ENCODE measurements around the gene BIRC7. TPM values are rescaled to one million over a fixed set of nuclear protein-coding genes. Genes with fewer than 3 reads are reported as not detected.

The BIRC7 gene
- total RNA-seq, 2 experiments from 2014 or later, result not detected

DNA sequence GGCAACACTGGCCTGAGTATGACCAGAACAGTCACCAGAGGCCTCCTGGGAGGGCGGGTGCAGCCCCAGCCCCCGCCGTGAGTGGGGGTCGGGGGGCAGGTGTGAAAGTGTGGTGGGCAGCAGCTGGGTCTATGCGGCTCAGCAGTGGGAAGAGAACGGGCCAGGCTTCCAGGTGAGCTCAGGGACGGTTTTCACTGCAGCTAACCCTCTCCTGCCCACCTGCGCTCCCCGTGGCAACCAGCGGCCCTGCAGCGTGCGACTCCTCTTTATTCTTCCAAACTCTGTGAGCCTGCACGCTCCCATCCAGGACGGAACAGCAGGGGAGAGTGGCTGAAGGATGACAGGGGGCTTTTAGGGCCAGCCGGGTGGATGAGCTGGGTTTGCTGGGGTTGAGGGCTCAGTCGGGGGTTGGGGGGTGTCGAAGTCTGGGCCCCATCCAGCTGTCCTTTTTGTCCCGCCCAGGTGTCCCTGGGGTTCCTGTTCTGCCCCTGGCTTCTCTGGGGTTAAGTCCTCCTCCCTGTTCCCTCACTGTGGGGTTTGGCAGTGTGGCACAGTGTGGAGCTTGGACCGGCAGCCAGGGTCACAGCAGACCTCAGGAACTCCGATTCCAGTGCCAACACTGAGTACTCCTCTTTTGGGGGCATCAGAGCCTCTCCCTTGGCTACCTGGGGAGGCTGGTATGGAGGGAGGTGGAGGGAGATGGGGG is 859 bp upstream of the BIRC7 start:
- POLR2A ChIA-PET, result interaction anchor here (1.0 kb wide), 1 partner anchor 20 kb away, joined by 3 read pairs; no protein-coding TSS in a partner anchor
- H3K36me3 Mint-ChIP-seq (ENCODE audit: low read depth), result no peaks in the 10 kb centered on the region
- H3K4me3 Mint-ChIP-seq, result no peak overlapping the region
- peaks cover 24% of the 10 kb centered on the region for H3K27me3 Mint-ChIP-seq
- H3K4me1 Mint-ChIP-seq, result peaks cover 1% of the 10 kb centered on the region
- no peak overlapping the region for H3K27ac Mint-ChIP-seq
- DNase-seq, result no peak
- H3K9me3 Mint-ChIP-seq, result no peaks in the 10 kb centered on the region
- CTCF ChIA-PET, result interaction anchor here (2.1 kb wide), 1 partner anchor 11 kb away, joined by 14 read pairs; no protein-coding TSS in a partner anchor

DNA sequence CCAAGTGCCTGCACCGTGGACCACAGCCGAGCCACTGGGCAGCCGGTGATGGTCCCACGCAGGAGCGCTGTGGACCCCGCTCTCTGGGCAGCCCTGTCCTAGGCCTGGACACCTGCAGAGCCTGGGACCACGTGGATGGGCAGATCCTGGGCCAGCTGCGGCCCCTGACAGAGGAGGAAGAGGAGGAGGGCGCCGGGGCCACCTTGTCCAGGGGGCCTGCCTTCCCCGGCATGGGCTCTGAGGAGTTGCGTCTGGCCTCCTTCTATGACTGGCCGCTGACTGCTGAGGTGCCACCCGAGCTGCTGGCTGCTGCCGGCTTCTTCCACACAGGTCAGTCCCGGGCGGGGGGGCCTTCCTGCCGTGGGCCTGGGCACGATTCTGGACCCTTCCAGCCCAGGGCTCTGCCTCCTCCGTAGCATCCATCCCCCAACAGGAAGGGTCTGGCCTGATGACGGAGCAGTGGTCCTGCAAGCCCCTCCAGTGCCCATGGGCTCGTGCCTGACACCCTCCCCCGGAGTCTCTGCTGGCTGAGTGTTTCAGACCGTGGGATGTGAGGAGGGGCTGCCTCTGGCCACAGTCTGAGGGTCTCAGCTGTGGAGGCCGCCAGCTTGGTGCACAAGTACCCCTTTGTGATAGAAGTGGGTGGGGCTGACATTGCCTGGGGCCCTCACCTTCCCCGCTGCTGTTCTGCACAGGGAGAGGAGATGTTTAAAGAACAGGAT is 572 bp downstream of the BIRC7 start:
- no peak for DNase-seq
- H3K27ac Mint-ChIP-seq, result no peak overlapping the region
- POLR2A ChIA-PET, result interaction anchor here (1.4 kb wide), 1 partner anchor 20 kb away, joined by 3 read pairs; the partner anchor contains the start of gene YTHDF1
- H3K9me3 Mint-ChIP-seq, result no peaks in the 10 kb centered on the region
- H3K27me3 Mint-ChIP-seq, result peaks cover 11% of the 10 kb centered on the region
- peaks cover 1% of the 10 kb centered on the region for H3K4me1 Mint-ChIP-seq
- no peak overlapping the region for H3K4me3 Mint-ChIP-seq
- H3K36me3 Mint-ChIP-seq (ENCODE audit: low read depth), result no peaks in the 10 kb centered on the region
- CTCF ChIA-PET, result interaction anchor here (1.1 to 2.1 kb wide), 2 partner anchors 12 to 13 kb away, joined by 3 to 14 read pairs; no protein-coding TSS in a partner anchor

DNA sequence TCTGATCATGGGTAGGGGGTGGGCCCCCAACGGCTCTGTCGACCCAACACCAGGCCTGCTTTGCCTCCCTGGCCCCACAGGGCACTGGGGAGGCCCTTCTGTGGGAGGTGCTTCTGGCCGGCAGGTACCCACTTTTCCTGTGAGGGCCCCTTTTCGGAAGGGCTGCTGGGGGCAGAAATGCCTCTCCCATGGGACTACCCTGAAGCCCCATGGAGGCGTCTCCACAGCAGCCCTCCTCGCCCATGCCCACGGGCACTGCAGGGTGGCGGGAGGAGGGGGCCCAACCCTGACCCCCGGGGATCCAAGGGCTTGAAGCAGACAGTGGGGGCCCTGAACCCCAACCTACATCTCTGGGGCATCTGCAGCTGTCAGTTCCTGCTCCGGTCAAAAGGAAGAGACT is 2.3 kb downstream of the BIRC7 start:
- no peak for DNase-seq
- Mint-ChIP-seq H3K4me1 (peaks cover 1% of the 10 kb centered on the region), H3K27ac (no peak overlapping the region), H3K9me3 (no peaks in the 10 kb centered on the region), H3K27me3 (peaks cover 1% of the 10 kb centered on the region), H3K36me3 (ENCODE audit: low read depth) (no peaks in the 10 kb centered on the region), H3K4me3 (no peak overlapping the region)
- POLR2A ChIA-PET, result no interaction called here
- CTCF ChIA-PET, result interaction anchor here (1.1 kb wide), 1 partner anchor 14 kb away, joined by 4 read pairs; no protein-coding TSS in a partner anchor

DNA sequence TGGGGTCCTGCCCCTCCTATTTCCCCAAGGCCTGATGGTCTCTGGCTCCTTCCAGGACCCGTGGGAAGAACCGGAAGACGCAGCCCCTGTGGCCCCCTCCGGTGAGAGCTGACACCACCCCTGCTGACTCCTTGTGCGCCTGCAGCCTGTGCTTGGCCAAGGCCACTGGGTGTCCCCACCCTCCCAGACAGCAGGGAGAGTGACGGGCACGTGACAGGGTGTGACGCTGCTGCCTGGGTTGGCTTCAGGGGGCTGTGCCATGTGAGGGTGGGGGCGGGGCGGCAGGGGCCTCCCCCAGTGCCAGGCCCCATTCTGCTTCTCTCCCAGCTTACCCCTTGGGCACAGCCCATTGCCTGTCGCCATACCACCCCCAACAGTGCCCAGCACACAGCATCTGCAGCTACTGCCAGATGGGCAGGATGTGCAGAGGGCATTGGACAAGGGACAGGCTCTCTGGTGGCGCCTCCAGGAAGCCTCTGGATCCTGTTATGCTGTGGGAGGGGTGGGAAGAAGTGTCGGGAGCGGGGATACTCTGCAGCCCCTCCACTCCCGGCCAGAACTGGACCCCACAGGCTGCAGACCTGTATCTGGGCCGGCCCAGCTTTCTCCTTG is 2.9 kb downstream of the BIRC7 start:
- DNase-seq, result no peak
- H3K27me3 Mint-ChIP-seq, result peaks cover 1% of the 10 kb centered on the region
- no peak overlapping the region for H3K27ac Mint-ChIP-seq
- H3K4me1 Mint-ChIP-seq, result peaks cover 1% of the 10 kb centered on the region
- H3K36me3 Mint-ChIP-seq (ENCODE audit: low read depth), result no peaks in the 10 kb centered on the region
- H3K4me3 Mint-ChIP-seq, result no peak overlapping the region
- CTCF ChIA-PET, result interaction anchor here (1.1 kb wide), 1 partner anchor 15 kb away, joined by 4 read pairs; no protein-coding TSS in a partner anchor
- no peaks in the 10 kb centered on the region for H3K9me3 Mint-ChIP-seq
- POLR2A ChIA-PET, result no interaction called here

DNA sequence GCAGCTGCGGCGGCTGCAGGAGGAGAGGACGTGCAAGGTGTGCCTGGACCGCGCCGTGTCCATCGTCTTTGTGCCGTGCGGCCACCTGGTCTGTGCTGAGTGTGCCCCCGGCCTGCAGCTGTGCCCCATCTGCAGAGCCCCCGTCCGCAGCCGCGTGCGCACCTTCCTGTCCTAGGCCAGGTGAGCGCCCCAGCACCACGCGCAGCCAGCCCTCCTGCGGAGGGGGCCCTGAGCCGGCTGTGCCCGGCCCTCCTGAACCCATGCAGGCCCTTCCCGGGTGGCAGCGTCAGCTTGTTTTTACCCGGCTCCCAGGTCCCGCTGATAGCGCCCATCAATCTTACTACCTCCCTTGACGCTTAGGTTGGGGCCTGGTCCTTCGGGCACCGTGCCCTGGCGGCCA is 3.7 kb downstream of the BIRC7 start:
- ChIA-PET POLR2A (no interaction called here), CTCF (no interaction called here)
- Mint-ChIP-seq H3K4me3 (no peak overlapping the region), H3K4me1 (peaks cover 1% of the 10 kb centered on the region), H3K36me3 (ENCODE audit: low read depth) (no peaks in the 10 kb centered on the region), H3K27ac (no peak overlapping the region), H3K27me3 (peaks cover 1% of the 10 kb centered on the region), H3K9me3 (no peaks in the 10 kb centered on the region)
- no peak for DNase-seq

DNA sequence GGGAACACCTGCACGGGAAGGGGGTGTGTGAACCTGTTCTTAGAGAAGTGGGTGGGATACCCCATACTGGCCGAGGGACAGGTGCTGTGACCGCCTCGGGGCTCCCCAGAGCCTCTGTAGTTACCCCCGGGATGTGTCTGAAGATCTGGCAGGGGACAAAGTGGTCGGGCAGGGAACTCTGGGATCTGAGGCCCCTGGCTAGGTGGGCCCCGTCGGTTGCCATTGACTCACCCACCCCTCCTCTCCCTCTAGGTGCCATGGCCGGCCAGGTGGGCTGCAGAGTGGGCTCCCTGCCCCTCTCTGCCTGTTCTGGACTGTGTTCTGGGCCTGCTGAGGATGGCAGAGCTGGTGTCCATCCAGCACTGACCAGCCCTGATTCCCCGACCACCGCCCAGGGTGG is 4.3 kb downstream of the BIRC7 start:
- H3K27me3 Mint-ChIP-seq, result peaks cover 1% of the 10 kb centered on the region
- POLR2A ChIA-PET, result no interaction called here
- H3K4me3 Mint-ChIP-seq, result no peak overlapping the region
- no peak overlapping the region for H3K27ac Mint-ChIP-seq
- CTCF ChIA-PET, result no interaction called here
- H3K36me3 Mint-ChIP-seq (ENCODE audit: low read depth), result no peaks in the 10 kb centered on the region
- H3K4me1 Mint-ChIP-seq, result no peaks in the 10 kb centered on the region
- no peaks in the 10 kb centered on the region for H3K9me3 Mint-ChIP-seq
- DNase-seq, result no peak

DNA sequence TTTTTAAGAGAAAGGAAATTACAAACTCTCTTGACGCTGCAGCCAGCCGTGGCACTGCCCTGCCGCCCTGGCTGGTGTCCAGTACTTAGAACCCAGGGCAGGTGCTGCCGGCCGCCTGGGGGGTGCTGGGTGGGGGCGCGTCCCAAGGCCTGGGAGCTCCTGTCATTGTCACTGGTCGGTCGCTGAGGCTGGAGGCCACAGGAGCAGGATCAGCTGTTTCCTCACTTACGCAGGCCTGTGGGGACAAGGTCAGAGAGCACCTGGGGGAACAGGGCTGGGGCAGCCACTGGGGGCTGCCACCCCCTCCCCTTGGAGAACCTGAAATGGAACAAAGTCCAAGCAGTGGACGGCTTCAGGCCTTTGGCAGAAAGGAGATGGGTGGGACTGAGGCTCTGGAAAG is 5.6 kb downstream of the BIRC7 start:
- no peak for DNase-seq
- Mint-ChIP-seq H3K27ac (no peak overlapping the region), H3K4me3 (no peak overlapping the region), H3K27me3 (no peaks in the 10 kb centered on the region), H3K9me3 (no peaks in the 10 kb centered on the region), H3K36me3 (ENCODE audit: low read depth) (no peaks in the 10 kb centered on the region), H3K4me1 (no peaks in the 10 kb centered on the region)
- ChIA-PET POLR2A (no interaction called here), CTCF (no interaction called here)

DNA sequence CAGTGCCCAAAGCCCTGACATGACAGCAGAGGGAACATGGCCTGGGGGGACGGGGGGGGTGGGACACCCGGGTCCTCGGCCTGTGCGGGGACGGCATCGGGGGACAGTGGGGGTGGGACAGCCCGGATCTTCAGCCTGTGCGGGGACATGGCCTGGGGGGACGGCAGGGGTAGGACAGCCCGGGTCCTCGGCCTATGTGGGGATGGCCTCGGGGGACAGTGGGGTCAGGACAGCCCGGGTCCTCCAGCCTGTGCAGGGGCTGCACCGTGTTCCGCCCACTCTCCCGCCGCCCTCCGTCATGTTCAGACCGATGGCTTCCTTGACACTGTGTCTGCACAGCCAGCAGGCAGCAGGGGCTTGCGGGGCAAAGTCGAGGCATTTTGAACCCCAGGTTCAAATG is 7.0 kb downstream of the BIRC7 start:
- peaks cover 4% of the 10 kb centered on the region for H3K27me3 Mint-ChIP-seq
- CTCF ChIA-PET, result no interaction called here
- no peaks in the 10 kb centered on the region for H3K9me3 Mint-ChIP-seq
- H3K4me3 Mint-ChIP-seq, result no peak overlapping the region
- POLR2A ChIA-PET, result no interaction called here
- H3K36me3 Mint-ChIP-seq (ENCODE audit: low read depth), result no peaks in the 10 kb centered on the region
- no peak overlapping the region for H3K27ac Mint-ChIP-seq
- DNase-seq, result no peak
- no peaks in the 10 kb centered on the region for H3K4me1 Mint-ChIP-seq

DNA sequence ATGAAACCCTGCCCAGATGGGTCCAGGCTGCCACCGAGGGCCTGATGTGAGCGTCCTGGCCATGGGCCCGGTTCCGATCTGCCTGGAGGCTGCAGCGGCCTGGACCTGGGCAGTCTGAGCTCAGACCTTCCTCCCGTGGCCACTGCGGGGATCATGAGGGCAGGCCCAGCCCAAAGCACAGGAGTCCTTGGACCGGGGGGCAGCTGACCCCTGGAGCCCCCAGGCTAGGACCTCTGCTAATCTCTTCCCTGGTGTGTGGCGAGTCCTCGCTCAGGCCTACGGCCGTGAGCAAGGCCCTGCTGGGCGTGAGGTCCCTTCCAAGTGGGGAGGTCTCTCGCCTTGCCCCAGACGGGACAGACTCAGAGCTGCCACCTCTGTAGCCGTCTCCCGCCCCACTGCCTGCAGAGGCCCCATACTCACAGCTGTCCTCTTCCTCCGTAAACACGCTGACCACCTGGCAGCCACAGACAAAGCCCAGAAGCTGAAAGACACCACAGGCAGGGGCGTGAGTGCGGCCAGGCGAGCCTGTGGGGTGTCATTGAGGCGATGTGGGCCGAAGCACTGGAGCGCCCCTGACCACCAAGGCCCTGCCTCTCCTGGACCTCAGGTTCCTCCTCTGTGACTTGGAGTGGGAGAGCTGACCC is 8.0 kb downstream of the BIRC7 start:
- ChIA-PET CTCF (no interaction called here), POLR2A (no interaction called here)
- H3K9me3 Mint-ChIP-seq, result no peaks in the 10 kb centered on the region
- peaks cover 9% of the 10 kb centered on the region for H3K27me3 Mint-ChIP-seq
- H3K36me3 Mint-ChIP-seq (ENCODE audit: low read depth), result no peaks in the 10 kb centered on the region
- H3K27ac Mint-ChIP-seq, result no peak overlapping the region
- H3K4me3 Mint-ChIP-seq, result no peak overlapping the region
- DNase-seq, result no peak
- H3K4me1 Mint-ChIP-seq, result no peaks in the 10 kb centered on the region

DNA sequence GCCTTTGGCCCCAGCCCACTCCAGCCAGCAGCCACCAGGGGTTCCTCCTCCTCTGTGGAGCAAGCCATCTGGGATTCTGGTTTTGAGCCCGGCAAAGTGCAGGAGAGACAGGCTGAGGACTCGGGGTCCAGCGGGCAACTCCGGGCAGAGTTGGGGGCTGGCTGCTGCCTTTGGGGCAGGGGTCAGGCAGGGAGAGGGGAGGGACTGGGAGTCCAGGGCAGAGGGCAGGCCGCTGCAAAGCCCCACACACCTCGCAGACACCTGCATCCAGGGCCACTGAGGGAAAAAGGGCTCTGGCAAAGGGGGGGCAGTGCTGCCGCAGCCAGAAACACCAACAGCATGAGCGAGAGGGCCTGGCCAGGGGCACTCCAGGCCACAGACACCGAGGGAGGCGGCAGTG is 8.8 kb downstream of the BIRC7 start:
- H3K4me3 Mint-ChIP-seq, result no peak overlapping the region
- no peaks in the 10 kb centered on the region for H3K9me3 Mint-ChIP-seq
- CTCF ChIA-PET, result no interaction called here
- no peaks in the 10 kb centered on the region for H3K36me3 Mint-ChIP-seq (ENCODE audit: low read depth)
- peaks cover 9% of the 10 kb centered on the region for H3K27me3 Mint-ChIP-seq
- no peak overlapping the region for H3K27ac Mint-ChIP-seq
- DNase-seq, result no peak
- POLR2A ChIA-PET, result no interaction called here
- no peaks in the 10 kb centered on the region for H3K4me1 Mint-ChIP-seq

DNA sequence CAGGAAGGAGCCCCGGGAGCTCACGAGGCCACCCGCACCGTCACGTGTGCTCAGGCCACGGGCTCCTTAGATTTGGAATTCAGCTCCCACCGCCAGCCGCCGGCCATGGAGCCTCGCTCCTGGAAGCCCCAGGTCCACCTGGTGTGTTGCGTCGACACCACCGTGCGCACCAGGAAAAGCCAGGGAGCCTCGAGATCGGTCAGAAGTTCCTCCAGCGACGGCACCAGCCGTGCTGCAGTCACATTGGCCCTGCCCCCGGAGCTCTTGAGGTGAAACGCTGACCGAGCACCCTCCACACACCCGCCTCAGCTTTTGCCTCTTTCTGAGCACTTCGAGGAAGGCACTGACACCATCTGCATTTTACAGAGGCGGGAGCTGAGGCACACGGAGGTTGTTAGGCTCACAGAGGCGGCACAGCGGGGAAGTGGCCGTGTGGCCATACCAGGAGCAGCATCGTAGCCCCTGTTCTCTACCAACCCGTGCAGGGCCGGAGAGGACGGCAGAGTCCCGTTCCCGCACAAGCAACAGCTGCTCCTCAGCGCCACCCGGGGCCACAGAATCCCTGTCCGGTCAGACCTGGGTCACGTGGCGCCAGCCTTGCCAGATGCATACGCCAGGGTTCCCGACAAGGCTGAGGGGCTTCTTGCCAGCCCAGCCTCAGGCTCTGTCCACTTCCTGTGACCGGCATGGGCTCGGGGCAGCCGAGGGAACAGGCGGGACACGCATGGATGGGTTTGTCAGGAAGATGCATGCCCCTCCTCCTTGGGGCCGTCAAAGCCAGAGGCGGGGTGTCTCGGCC is 11.0 kb downstream of the BIRC7 start:
- Mint-ChIP-seq H3K4me3 (no peak overlapping the region), H3K27me3 (peaks cover 12% of the 10 kb centered on the region), H3K36me3 (ENCODE audit: low read depth) (no peaks in the 10 kb centered on the region), H3K4me1 (no peaks in the 10 kb centered on the region), H3K27ac (no peak overlapping the region), H3K9me3 (no peaks in the 10 kb centered on the region)
- ChIA-PET POLR2A (no interaction called here), CTCF (interaction anchor here (1.1 kb wide), 1 partner anchor 23 kb away, joined by 4 read pairs; no protein-coding TSS in a partner anchor)
- no peak for DNase-seq

DNA sequence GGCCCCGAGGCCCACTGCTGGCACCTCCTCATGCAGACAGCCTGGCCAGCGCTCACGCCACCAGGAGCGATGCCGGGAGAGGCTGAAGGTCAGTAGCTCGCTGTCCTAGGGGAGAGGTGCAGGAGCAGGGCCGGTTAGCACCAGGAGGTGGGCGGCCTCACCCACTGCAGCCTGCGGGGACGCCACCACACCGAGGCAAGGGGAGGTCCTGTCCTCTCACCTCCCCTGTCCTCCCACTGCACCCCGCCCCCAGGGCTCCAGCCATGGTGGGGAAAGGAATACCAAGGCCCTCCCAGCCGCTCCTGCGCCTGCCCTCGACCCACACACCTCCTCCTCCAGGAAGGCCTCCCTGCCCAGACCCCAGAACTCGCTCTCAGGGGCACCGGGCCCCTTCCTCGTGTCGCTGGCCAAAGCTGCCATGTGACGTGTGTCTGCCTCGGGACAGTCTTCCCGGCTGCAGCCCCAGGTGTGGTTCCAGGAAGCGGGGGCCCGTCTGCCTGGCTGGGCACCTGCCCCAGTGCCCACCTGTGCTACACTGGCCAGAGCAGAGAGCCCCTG is 12.0 kb downstream of the BIRC7 start:
- Mint-ChIP-seq H3K27me3 (peaks cover 19% of the 10 kb centered on the region), H3K36me3 (ENCODE audit: low read depth) (no peaks in the 10 kb centered on the region), H3K4me3 (no peak overlapping the region), H3K4me1 (peaks cover 1% of the 10 kb centered on the region), H3K9me3 (no peaks in the 10 kb centered on the region), H3K27ac (no peak overlapping the region)
- POLR2A ChIA-PET, result no interaction called here
- CTCF ChIA-PET, result interaction anchor here (0.9 kb wide), 1 partner anchor 24 kb away, joined by 3 read pairs; no protein-coding TSS in a partner anchor
- no peak for DNase-seq

All from activated CD4-positive, alpha-beta memory T cell treated with anti-CD3 and anti-CD28 coated beads, Interleukin-2, amount 10 ng/mL, durations not matched to agents 7 days and 5 days (primary cell).